ENCODE results near the gene ADAP1.
"Not testable (repeated sequence)": the region's sequence is repeated elsewhere in the genome, so short reads cannot be mapped to it uniquely, and the experiment has no call there.

The ADAP1 gene

DNA sequence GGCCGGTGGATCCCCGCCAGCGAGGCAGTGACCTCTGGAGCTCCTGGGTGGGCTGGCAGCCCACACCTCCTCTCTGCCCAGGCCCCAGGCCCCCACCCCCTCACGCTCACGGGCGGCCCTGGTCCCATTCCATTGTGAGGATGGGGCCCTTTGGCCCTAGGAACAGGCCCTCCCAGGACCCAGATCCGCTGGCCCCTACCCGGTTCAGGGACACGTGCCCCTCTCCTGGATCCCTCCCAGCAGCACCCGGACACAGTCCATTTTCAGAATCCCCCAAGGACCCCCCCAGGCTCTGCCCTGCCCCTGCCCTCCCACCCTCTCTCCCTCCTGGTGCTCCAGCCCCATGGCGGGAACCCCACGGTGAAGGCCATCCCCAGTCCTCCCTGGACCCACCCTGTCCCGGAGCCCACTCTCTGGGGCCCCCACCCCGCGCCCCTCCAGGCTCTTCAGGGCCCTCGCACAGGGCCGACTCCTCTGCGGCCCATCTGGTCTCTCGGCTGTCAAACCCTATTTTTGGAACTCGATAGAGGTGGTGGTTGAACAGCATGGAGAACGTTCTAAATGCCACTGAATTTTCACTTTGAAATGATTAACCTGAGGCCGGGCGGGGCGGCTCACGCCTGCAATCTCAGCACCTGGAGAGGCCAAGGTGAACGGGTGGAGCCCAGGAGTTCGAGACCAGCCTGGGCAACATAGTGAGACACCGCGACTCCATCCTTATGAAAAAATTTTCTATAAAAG, 8.1 kb downstream of the ADAP1 start:
- H3K9me3 ChIP-seq, result no peaks in the 10 kb centered on the region; the same call in 1 of the 2 replicates
- H3K36me3 ChIP-seq, result no peaks in the 10 kb centered on the region
- H3K4me1 ChIP-seq, result no peaks in the 10 kb centered on the region
- no peak overlapping the region for H3K4me3 ChIP-seq (ENCODE audit: low read depth, low read length)
- no peaks in the 10 kb centered on the region for H3K27me3 ChIP-seq
- DNase-seq, result peak; percentile 5
- TF ChIP-seq, protein P1, sequence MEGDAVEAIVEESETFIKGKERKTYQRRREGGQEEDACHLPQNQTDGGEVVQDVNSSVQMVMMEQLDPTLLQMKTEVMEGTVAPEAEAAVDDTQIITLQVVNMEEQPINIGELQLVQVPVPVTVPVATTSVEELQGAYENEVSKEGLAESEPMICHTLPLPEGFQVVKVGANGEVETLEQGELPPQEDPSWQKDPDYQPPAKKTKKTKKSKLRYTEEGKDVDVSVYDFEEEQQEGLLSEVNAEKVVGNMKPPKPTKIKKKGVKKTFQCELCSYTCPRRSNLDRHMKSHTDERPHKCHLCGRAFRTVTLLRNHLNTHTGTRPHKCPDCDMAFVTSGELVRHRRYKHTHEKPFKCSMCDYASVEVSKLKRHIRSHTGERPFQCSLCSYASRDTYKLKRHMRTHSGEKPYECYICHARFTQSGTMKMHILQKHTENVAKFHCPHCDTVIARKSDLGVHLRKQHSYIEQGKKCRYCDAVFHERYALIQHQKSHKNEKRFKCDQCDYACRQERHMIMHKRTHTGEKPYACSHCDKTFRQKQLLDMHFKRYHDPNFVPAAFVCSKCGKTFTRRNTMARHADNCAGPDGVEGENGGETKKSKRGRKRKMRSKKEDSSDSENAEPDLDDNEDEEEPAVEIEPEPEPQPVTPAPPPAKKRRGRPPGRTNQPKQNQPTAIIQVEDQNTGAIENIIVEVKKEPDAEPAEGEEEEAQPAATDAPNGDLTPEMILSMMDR (IDR thresholded peaks at IDR 0.05; ENCODE audit: low read depth, low read length), result no peak

DNA sequence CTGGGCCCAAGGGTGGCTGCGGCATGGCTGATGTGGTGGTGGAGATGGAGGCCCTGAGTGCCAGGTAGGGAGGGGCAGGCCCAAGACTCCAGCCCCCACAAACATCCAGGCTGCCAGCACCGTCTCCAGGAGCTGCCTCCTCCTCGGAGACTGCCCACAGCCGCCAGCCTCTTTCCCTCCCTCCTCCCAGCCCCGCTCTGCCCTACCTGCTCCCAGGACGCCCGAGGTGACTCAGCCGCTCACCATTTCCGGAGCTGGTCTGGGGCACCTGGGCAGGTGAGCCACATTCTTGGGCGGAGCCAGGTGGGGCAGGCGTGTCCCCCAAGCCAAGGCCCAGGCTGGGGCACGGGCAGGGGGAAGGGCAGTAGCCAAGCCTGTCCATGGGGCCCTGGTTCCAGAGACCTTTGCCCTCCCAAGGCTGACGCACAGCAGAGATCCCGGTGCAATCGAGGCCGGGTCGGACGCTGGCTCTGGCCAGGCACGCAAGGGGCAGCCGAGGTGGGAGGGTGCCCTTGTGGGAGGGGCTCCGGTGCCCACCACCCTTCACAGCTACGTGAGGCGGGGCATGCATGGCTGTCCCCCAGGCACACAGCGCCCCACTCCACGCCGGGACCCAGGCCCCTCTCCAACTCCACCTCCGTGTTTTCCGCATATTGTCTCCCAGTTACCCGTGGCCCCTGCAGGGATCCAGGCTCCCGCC, 8.8 kb downstream of the ADAP1 start:
- Histone ChIP-seq H3K27me3 (no peaks in the 10 kb centered on the region), H3K9me3 (no peaks in the 10 kb centered on the region; the same call in 1 of the 2 replicates), H3K4me1 (no peaks in the 10 kb centered on the region), H3K36me3 (no peaks in the 10 kb centered on the region), H3K4me3 (ENCODE audit: low read depth, low read length) (no peak overlapping the region)
- DNase-seq, result no peak
- TF ChIP-seq, protein P1 (IDR thresholded peaks at IDR 0.05; ENCODE audit: low read depth, low read length), result no peak

DNA sequence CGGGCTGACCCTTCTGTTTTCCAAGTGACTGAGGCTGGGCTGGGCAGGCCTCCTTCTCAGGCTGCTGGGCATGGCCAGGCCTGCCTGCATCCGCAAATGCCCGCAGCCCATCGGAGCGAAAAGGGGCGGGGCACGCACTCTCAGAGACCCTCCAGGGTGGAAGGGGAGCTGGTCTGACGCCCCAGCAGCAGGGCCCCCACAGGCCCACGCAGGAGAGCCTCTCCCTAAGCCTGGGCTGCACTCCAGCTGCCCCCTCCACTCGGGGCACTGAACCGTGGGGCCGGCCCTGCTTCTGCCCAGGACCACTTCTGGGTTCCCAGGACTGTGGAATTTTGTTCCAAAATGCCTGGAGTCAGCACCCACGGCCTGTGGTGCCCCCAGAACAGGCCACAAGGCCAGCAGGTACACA, 9.3 kb downstream of the ADAP1 start:
- Histone ChIP-seq H3K9me3 (no peaks in the 10 kb centered on the region; the same call in 1 of the 2 replicates), H3K27me3 (no peaks in the 10 kb centered on the region), H3K36me3 (no peaks in the 10 kb centered on the region), H3K4me1 (no peaks in the 10 kb centered on the region), H3K4me3 (ENCODE audit: low read depth, low read length) (no peak overlapping the region)
- DNase-seq, result peak; percentile 4
- TF ChIP-seq, protein P1 (IDR thresholded peaks at IDR 0.05; ENCODE audit: low read depth, low read length), result no peak

- TF ChIP-seq, protein P1 (IDR thresholded peaks at IDR 0.05; ENCODE audit: low read depth, low read length), result no peak
- no peak for DNase-seq
- Histone ChIP-seq H3K27me3 (no peaks in the 10 kb centered on the region), H3K4me3 (ENCODE audit: low read depth, low read length) (no peak overlapping the region), H3K4me1 (no peaks in the 10 kb centered on the region), H3K36me3 (no peaks in the 10 kb centered on the region), H3K9me3 (no peaks in the 10 kb centered on the region; the same call in 1 of the 2 replicates)
Measured at GRCh38 chr7:944744-945143, 9.7 kb downstream of the ADAP1 start.

DNA sequence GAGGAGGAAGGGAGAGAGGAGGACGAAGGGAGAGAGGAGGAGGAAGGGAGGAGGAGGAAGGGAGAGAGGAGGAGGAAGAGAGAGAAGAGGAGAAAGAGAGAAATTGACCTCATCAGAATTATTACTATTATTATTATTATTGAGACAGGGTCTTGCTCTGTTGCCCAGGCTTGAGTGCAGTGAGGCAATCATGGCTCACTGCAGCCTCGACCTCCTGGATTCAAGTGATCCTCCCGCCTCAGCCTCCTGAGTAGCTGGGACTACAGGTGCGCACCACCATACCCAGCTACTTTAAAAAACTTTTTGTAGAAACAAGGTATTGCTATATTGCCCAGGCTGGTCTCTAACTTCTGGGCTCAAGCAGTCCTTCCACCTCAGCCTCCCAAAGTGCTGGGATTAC, 10.7 kb downstream of the ADAP1 start:
- not testable (repeated sequence) for H3K9me3 ChIP-seq

DNA sequence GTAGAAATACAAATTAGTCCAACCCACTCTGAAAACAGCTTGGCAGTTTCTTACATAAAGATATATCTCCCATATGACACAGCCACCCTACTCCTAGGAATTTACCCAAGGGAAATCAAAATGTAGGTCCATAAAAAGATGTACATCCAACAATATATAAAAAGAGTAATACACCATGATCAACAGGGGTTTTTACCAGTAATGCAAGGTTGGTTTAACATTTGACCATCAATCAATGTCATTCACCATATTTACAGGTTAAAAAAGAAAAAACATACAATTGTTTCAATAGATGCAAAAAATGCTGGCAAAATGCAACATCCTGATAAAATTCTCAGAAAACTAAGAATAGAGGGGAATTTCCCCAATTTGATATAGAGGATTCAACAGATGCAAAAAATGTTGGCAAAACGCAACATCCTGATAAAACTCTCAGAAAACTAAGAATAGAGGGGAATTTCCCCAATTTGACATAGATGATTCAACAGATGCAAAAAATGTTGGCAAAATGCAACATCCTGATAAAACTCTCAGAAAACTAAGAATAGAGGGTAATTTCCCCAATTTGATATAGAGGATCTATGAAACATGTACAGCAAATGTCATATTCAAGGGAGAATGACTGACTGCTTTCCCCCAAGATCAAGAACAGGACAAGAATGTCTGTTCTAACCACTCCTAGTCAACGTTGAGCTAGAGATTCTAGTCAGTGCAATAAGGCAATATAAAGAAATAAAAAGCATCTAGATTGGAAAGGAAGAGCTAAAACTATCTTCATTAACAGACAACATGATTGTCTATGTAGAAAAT, 13.7 kb downstream of the ADAP1 start:
- no peaks in the 10 kb centered on the region for H3K27me3 ChIP-seq
- H3K4me3 ChIP-seq (ENCODE audit: low read depth, low read length), result no peak overlapping the region
- DNase-seq, result no peak
- no peaks in the 10 kb centered on the region for H3K36me3 ChIP-seq
- H3K4me1 ChIP-seq, result no peaks in the 10 kb centered on the region
- TF ChIP-seq, protein P1 (IDR thresholded peaks at IDR 0.05; ENCODE audit: low read depth, low read length), result no peak
- H3K9me3 ChIP-seq, result no peaks in the 10 kb centered on the region; the same call in 1 of the 2 replicates

More for the DNA sequence above, 10.7 kb downstream of the ADAP1 start:
- DNase-seq; H3K27me3 ChIP-seq; H3K4me1 ChIP-seq; H3K36me3 ChIP-seq; H3K4me3 ChIP-seq (ENCODE audit: low read depth, low read length): not testable (repeated sequence)
